GM19324 (cell line): ENCODE measurements around the gene CHAD.

ENCODE experiments used
- ATAC-seq: cut with Tn5 transposase; IDR thresholded peaks from one replicate; pipeline ENCODE4 v1.9.1; 2021; ENCODE audit warnings: mild to moderate bottlenecking, moderate library complexity; ENCODE audit not compliant: unreplicated experiment, low FRiP score

The CHAD gene

DNA sequence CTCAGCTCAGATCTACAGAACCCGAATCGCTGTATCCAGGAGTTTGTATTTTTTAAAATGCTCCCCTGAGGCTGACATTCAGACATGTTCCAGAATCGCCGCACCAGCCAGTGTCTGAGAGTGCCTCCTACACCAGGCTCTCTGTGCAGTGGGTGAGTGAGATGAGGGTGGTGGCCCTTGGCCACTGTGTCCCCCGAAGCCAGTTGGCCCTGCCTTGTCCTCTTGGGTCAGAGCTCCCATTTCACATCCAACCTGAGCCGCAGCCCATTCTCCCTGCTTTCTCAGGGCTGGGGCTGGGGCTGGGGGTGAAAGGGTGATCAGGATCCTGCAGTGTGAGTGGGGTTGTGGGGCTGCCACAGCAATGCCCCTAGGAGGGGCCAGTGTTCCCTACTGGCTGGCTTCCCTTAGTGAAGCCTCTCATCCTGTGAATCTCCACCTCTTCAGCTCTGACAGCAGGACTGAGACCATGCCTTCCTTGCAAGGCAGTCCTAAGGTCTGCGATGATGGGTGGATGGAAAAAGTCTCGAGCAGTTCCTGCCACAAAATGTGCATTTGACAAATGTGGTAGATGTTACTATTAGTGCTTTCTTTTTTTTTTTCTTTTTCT, 26.6 kb upstream of the CHAD start:
- no peak for ATAC-seq

- ATAC-seq: no peak
These were observed 25.1 kb upstream of the CHAD start for GRCh38 chr17:50493744-50494143.

DNA sequence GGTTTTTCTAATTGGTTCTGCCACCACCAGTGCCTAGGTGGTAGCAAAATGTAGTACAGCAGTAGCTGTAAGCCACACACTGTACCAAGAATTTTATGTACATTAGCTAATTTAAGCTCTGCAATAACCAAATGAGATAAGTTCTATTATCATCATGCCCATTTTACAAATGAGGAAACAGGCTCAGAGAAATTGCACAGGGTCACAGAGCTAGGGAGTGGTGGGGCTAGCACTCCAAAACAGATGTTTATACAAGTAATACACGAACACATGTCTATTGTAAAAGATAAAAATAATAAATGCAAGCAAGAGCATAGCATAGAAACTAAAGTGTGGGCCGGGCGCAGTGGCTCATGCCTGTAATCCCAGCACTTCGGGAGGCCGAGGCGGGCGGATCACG, 23.5 kb upstream of the CHAD start:
- ATAC-seq: no peak

- no peak for ATAC-seq
These were observed 22.8 kb upstream of the CHAD start for GRCh38 chr17:50491505-50491904.

DNA sequence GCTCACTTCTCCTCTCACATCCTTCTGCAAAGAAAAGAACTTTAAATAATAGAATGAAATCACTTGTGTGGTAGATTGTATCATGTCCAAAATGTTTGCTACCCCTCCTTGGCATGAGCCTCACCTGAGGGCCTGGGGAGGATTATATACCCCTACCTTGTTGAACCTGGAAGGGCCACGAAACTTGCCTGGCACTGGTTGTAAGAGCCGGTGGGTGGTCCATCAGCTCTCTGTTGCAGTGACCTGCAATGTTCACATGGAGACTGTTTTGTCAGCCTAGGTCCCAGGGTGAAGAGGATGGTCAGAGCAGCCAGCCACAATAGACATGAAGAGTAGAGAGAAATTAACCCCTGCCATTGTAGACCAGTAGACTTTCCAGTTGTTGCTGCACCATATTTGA, 20.2 kb upstream of the CHAD start:
- ATAC-seq: no peak

DNA sequence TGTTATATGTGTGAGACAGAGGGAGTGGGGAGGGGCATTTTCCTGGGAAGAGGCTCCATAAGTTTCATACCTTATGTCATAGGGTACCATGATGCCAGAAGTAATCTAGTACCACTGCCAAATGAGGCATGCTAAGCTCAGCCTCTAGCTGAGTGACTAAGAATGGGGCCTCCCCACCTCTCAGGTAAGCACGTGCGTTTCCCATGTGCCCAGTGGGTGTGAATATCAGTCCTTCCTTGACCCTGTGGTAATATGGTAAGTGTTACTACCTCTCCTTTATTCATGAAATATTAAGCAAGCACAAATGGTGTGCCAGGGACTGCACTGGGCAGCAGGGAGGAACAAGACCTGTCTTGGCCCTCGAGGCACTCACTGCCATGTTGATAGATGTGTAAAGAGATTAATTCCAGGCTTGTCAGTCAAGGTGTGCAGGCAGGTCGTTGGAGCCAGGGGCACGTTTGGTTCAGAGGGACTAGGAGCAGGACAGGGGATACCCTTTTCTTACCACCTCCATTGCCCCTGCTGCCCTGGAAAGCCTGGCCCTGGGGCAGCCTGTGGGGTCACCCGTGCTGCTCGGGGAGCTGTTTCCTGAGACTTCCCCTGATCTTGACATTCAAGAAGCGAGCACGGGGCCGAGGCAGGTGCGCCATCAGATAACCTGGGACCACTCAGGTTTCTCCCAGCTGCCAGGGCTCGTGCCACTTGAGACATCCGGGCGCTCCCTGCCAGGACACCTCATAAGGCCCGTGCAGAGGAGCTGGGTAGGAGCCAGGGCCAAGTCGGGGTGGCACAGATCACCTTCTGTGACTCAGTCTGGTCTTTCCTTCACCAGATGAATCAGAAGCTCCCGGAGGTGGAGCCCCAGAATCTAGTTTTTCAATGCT, 18.8 kb upstream of the CHAD start:
- no peak for ATAC-seq

DNA sequence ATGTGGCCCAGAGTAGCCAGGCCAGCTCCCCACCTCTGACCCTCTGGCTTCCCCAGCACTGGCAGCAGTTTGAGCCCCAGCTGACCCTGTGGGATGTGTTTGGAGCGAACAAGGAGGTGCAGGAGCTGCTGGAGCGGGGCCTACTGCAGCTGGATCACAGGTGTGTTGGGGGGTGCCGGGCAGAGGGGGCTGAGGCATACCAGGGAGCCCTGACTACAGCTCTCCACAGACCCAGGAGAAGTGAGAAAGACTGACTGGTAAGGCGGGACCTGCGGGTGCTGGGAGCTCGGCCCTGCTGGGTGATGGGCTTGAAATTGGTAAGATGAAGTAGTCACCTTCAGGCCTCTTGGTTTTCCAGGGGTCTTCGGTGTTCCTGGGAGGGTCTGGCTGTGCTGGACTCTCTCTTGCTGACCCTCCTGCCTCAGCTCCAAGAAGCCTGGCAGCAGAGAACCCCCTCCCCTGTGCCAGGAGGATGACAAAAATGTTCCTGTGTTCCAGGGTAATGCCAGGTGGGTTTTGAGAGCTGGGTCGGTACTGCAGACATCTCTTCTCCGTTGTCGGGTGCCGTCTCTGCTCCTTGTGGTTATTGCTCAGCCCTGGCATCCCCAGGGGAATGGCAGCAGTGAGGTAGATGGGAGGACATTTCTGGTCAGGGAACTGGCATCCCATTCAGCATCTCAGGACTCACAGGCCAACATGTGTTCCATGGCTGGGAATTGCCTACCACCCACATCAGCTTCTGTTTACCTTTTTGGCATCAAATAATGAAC, 15.9 kb upstream of the CHAD start:
- no peak for ATAC-seq

DNA sequence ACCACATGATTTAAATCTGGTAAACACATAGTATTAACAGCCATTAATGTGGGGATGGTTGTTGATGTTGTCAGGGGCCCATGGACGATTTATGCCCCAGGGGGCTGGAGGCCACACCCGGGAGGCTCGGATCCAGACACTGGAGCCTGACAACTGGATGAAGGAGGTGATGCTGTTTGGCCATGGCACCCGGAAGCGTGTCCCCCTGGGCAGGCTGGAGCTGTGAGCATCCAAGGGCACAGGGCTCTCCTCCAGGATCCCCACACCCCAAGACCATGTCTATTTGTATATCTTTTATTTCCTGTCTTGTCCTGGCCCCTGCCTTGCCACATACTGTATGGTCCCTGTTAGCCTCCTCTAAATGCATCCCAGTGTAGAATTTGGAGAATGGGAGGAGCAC, 14.6 kb upstream of the CHAD start:
- ATAC-seq: no peak

GRCh38 chr17:50482516-50482915, 13.8 kb upstream of the CHAD start:
- ATAC-seq: no peak

- ATAC-seq: no peak
These were observed 13.4 kb upstream of the CHAD start for GRCh38 chr17:50482110-50482509.

DNA sequence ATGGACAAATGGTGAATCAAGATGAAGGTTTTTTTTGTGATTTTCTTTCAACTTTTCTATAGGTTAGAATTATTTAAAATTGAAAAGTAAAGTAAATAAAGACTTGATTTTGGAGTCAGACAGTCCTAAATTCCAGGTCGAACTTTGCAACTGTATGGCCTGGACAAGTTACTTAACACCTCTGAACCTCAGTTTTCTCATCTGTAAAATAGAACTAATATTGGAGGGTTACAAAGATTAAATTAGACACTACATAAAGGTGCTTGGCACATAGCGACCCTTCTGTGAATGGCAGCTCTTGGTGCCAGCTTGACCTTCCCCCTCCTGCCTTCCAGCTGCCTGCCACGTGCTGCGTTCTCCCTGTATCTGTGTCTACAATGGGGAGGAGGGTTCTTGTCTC, 13.0 kb upstream of the CHAD start:
- no peak for ATAC-seq

DNA sequence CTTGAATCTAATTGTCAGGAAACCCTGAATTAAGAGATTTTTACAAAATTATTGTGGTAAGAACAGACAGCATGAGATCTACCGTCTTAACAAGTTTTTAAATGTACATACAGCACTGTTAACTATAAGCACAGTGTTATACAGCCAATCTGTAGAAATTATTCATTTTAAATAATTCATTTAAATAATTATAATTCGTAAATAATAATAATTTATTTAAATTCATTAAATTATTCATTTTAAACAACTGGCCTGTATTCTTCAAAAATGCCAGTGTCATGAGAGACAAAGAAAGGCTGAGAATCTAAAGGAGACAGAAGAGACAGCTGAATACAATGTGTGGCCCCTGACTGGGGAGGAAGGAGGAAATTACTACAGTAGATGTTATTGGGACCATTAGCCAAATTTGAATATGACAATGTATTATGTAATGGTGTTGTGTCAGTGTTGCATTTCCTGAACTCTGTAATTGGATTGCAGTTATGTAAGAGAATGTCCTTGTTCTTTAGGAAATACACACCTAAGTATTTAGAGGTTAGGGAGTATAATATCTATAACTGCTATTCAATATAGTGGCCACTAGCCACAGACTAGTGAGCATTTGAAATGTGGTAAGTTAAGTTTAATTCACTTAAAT, 12.3 kb upstream of the CHAD start:
- ATAC-seq: no peak

- ATAC-seq: no peak
These were observed 11.6 kb upstream of the CHAD start for GRCh38 chr17:50480142-50480764.

- ATAC-seq: no peak
These were observed 11.0 kb upstream of the CHAD start for GRCh38 chr17:50479522-50480141.

DNA sequence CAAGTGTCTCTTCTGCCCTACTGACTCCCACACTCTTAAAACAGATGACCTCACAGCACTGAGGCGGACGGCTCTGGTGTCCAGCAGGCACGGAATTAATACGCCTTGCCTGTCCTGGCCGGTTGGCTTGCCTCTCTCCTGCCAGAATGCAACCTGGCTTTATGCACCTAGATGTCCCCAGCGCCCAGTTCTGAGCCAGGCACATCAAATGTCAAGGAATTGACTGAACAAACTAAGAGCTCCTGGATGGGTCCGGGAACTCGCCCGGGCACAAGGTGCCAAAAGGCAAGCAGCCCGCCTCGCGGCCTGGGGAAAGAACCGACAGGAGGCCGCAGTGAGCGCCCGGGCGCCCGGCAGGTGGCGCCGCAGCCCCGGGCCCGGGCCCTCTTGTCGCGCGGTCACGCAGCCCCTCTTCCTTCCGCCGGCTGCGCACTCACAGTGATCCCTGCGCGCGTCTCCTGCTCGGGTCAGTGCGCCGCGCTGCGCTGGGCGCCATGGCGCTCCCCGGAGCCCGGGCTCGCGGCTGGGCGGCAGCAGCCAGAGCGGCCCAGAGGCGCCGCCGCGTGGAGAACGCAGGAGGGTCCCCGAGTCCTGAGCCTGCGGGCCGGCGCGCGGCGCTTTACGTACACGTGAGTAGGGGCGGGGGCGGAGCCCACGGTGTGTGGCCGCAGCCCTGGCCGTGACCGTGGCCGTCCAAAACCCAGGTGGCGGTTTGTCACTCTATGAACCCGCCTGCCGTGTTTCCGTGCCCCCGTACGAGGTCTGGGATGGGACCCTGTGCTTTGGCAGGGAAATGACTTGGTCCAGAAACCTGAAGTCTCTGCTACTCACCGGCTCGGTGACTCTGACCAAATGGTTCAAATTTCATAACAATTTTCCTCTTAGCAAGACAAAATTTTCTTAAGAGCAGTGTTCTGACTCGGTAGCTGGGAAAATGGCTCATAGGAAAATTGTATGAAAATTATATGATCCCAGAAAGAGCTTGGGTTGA, 10.0 kb upstream of the CHAD start, which contains the start of gene RSAD1:
Gene RSAD1, plus strand, starts transcription at position 470 of the 991 bp plus-strand sequence. Its CDS starts 25 bp downstream, at position 495.
- ATAC-seq: peak; percentile 89

- no peak for ATAC-seq
These were observed 9.3 kb upstream of the CHAD start for GRCh38 chr17:50477976-50478375.

DNA sequence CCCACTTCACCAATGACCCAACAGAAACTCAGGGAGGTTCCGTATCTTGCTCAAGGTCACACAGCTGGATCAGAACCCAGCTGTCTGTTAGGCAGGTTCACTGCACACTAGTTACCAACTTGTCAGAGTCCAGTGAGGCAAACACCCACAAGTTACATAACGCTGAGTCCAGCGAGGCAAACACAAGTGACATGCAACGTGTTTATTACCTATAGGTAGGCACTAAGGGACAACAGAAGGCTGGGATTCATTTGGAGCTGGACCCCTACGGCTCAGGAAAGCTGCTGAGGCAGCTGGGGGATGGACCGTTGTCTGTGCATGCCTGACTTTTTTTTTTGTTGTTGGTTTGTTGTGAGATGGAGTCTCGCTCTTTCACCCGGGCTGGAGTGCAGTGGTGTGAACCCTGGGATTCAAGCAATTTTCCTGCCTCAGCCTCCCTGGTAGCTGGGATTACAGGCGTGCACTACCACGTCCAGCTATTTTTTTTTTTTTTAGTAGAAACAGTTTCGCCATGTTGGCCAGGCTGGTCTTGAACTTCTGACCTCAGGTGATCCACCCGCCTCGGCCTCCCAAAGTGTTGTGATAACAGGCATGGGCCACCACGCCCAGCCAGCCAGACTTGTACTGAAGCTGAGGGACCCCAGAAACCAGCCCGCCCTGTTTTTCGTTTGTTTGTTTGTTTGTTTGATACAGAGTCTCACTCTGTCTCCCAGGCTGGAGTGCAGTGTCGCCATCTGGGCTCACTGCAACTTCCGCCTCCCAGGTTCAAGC, 8.1 kb upstream of the CHAD start:
- ATAC-seq: no peak
